Measurements from ENCODE around the gene SPON2.

The SPON2 gene

GRCh38 chr4:1195109-1195671, 22.8 kb upstream of the SPON2 start:
- no peak for DNase-seq (ENCODE audit: low spot score)

GRCh38 chr4:1194010-1194900, 21.9 kb upstream of the SPON2 start:
- peak; percentile 57 for DNase-seq (ENCODE audit: low spot score)

GRCh38 chr4:1193206-1194009, 21.0 kb upstream of the SPON2 start:
- DNase-seq (ENCODE audit: low spot score): no peak

- DNase-seq (ENCODE audit: low spot score): no peak
These were observed 20.3 kb upstream of the SPON2 start for GRCh38 chr4:1192493-1193205.

- DNase-seq (ENCODE audit: low spot score): peak; percentile 87
These were observed 19.7 kb upstream of the SPON2 start for GRCh38 chr4:1192091-1192492.

GRCh38 chr4:1191621-1192020, 19.2 kb upstream of the SPON2 start:
- DNase-seq (ENCODE audit: low spot score): no peak

GRCh38 chr4:1187182-1187581, 14.8 kb upstream of the SPON2 start:
- no peak for DNase-seq (ENCODE audit: low spot score)

GRCh38 chr4:1183985-1184773, 11.8 kb upstream of the SPON2 start:
- DNase-seq (ENCODE audit: low spot score): no peak

GRCh38 chr4:1182313-1182712, 9.9 kb upstream of the SPON2 start:
- DNase-seq (ENCODE audit: low spot score): no peak

- DNase-seq (ENCODE audit: low spot score): no peak
These were observed 8.3 kb upstream of the SPON2 start for GRCh38 chr4:1180663-1181062.

- no peak for DNase-seq (ENCODE audit: low spot score)
These were observed 7.6 kb upstream of the SPON2 start for GRCh38 chr4:1179976-1180375.

GRCh38 chr4:1179089-1179441, 6.7 kb upstream of the SPON2 start:
- no peak for DNase-seq (ENCODE audit: low spot score)

- DNase-seq (ENCODE audit: low spot score): no peak
These were observed 6.1 kb upstream of the SPON2 start for GRCh38 chr4:1178300-1179088.

- DNase-seq (ENCODE audit: low spot score): no peak
These were observed 5.1 kb upstream of the SPON2 start for GRCh38 chr4:1177274-1178141.

GRCh38 chr4:1176398-1177273, 4.3 kb upstream of the SPON2 start:
- no peak for DNase-seq (ENCODE audit: low spot score)

- DNase-seq (ENCODE audit: low spot score): no peak
These were observed 3.3 kb upstream of the SPON2 start for GRCh38 chr4:1175635-1176229.

- no peak for DNase-seq (ENCODE audit: low spot score)
These were observed 2.7 kb upstream of the SPON2 start for GRCh38 chr4:1174941-1175634.
